ENCODE results near the gene KCNJ10. TPM values are rescaled to one million over a fixed set of nuclear protein-coding genes. Genes with fewer than 3 reads are reported as not detected.

The KCNJ10 gene
- total and polyA plus RNA-seq, 2 donors (not counting 3 experiments of a cell fraction or from before 2014, with no cell fraction given), result not detected

DNA sequence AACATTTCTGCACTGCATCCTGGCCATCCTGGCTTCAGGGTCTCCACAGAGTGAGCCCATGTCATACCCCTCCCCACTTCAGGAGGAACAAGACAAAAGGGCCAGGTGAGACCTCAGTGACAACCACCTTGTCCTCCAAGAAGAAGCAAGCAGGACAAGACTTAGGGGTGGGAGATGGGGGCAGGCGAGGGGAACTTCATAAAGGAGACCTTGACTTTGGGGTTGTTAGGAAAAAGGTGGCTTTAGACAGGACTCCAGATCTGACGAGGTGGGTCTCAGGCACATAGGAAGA lies 91.9 kb downstream of the KCNJ10 start:
- H3K36me3 ChIP-seq (ENCODE audit: control insufficient read depth in 2 of 2, extremely low read depth in 1 of 2, insufficient read depth in 2 of 2, low read length in 2 of 2), result no peaks in the 10 kb centered on the region
- ChIA-PET CTCF (interaction anchor here (2.2 kb wide), 1 partner anchor 30 kb away, joined by 5 read pairs; no protein-coding TSS in a partner anchor), POLR2A (no interaction called here)
- intact Hi-C loops (cut with micrococcal nuclease), result no loop called here
- H4K20me1 ChIP-seq (replicated peaks; ENCODE audit: control insufficient read depth, extremely low read depth, insufficient read depth, low read length), result no peaks in the 10 kb centered on the region
- H3K79me2 ChIP-seq (ENCODE audit: control insufficient read depth, insufficient read depth, low read length), result no peaks in the 10 kb centered on the region
- no TSS peak for BruUV-seq (replicated peaks)
- FAIRE-seq, result no peak
- no peak overlapping the region for H3K4me2 ChIP-seq (ENCODE audit: insufficient read depth, low read length)
- no peak overlapping the region for H2AFZ ChIP-seq (ENCODE audit: low read depth, low read length)
- DNase-seq (ENCODE audit: low read depth, low spot score), result no peak
- H3K9me3 ChIP-seq (replicated peaks; ENCODE audit: control insufficient read depth, insufficient read depth, low read length), result no peaks in the 10 kb centered on the region
- H3K9ac ChIP-seq (replicated peaks; ENCODE audit: extremely low read depth, insufficient read depth, low read length), result no peak overlapping the region
- no peaks in the 10 kb centered on the region for H3K9me1 ChIP-seq (replicated peaks; ENCODE audit: control insufficient read depth, extremely low read depth, insufficient read depth, low read length)
- dilution Hi-C loops (cut with MboI; ENCODE audit: extremely low pct_ligation_motif_present, low sequenced_read_pairs), result no loop called here
- H3K27ac ChIP-seq (ENCODE audit: insufficient read depth, low read depth, low read length), result no peak overlapping the region
- TF ChIP-seq GATA2 (IDR thresholded peaks at IDR 0.05; ENCODE audit: insufficient read depth, insufficient read length, low read depth, low read length), result no peak
- no peak for TF ChIP-seq POLR2A (IDR thresholded peaks at IDR 0.05; ENCODE audit: low read depth, low read length)
- no peak for TF ChIP-seq MYC (IDR thresholded peaks at IDR 0.05; ENCODE audit: low read depth, low read length)
- no peak for TF ChIP-seq JUN (IDR thresholded peaks at IDR 0.05; ENCODE audit: borderline replicate concordance, insufficient read depth, insufficient read length, low read depth)
- no peak for TF ChIP-seq POLR2AphosphoS5 (IDR thresholded peaks at IDR 0.05; ENCODE audit: insufficient read depth, low read depth, low read length)
- no peaks in the 10 kb centered on the region for H3K4me1 ChIP-seq (ENCODE audit: control insufficient read depth, extremely low read depth, insufficient read depth, low read length)
- H3K4me3 ChIP-seq (replicated peaks in 1 of 3; ENCODE audit: insufficient read depth in 1 of 3, low read depth in 1 of 3, low read length in 3 of 3), result no peak overlapping the region
- H3K27me3 ChIP-seq (ENCODE audit: control insufficient read depth in 2 of 2, insufficient read depth in 2 of 2, low read length in 2 of 2), result peaks cover 7 to 12% of the 10 kb centered on the region in 2 experiments

DNA sequence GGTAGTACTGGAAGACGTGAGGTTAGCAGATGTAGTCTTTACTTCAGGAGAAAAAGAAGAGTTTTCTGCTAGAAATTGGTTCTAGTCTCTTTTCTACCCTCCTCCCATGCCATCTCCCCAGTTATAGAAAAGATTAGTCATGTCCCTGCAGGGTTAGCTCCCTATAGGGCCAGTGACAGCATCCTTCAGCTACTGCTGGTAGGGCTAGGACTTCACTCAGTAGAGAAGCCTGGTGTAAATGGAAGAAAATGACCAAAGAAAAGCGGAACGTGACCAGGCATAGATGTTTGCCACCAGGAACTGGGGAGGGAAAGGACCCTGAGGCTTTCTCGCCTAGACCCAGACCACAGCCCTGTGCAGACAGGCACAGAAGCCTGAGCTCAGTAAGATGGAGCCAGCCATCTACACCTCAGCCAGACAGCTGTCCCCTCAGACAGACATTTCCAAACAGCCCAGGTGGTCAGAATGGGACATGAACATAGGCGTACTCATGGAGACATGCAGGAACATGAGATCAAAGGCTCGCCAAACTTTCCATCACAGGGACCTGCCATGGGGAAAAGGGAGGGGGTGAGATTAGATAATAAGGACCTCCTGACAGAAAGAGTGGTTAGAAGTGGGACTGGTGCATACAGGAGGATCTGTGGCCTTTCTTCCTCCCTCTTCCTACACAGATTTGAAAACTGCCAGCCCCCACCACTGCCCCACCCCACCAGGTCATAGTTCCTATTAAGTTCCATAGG lies 92.4 kb downstream of the KCNJ10 start:
- TF ChIP-seq, protein P1, sequence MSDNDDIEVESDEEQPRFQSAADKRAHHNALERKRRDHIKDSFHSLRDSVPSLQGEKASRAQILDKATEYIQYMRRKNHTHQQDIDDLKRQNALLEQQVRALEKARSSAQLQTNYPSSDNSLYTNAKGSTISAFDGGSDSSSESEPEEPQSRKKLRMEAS (IDR thresholded peaks at IDR 0.05; ENCODE audit: insufficient read depth, insufficient read length), result no peak
- no peak for TF ChIP-seq JUN (IDR thresholded peaks at IDR 0.05; ENCODE audit: borderline replicate concordance, insufficient read depth, insufficient read length, low read depth)
- TF ChIP-seq EZH2 (IDR thresholded peaks at IDR 0.05; ENCODE audit: borderline replicate concordance, low read depth, low read length, severe bottlenecking), result no peak
- TF ChIP-seq POLR2A (IDR thresholded peaks at IDR 0.05; ENCODE audit: low read depth, low read length), result no peak
- TF ChIP-seq POLR2AphosphoS5 (IDR thresholded peaks at IDR 0.05; ENCODE audit: insufficient read depth, low read depth, low read length), result no peak
- TF ChIP-seq MYC (IDR thresholded peaks at IDR 0.05; ENCODE audit: low read depth, low read length), result no peak
- TF ChIP-seq GATA2 (IDR thresholded peaks at IDR 0.05; ENCODE audit: insufficient read depth, insufficient read length, low read depth, low read length), result no peak
- TF ChIP-seq, protein P2, sequence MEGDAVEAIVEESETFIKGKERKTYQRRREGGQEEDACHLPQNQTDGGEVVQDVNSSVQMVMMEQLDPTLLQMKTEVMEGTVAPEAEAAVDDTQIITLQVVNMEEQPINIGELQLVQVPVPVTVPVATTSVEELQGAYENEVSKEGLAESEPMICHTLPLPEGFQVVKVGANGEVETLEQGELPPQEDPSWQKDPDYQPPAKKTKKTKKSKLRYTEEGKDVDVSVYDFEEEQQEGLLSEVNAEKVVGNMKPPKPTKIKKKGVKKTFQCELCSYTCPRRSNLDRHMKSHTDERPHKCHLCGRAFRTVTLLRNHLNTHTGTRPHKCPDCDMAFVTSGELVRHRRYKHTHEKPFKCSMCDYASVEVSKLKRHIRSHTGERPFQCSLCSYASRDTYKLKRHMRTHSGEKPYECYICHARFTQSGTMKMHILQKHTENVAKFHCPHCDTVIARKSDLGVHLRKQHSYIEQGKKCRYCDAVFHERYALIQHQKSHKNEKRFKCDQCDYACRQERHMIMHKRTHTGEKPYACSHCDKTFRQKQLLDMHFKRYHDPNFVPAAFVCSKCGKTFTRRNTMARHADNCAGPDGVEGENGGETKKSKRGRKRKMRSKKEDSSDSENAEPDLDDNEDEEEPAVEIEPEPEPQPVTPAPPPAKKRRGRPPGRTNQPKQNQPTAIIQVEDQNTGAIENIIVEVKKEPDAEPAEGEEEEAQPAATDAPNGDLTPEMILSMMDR (IDR thresholded peaks at IDR 0.05; ENCODE audit: extremely low read depth in 1 of 2, insufficient read depth in 1 of 2, low read depth in 1 of 2, low read length in 2 of 2), result no peak
- TF ChIP-seq FOS (IDR thresholded peaks at IDR 0.05; ENCODE audit: borderline replicate concordance, insufficient read depth, low read length), result no peak
- dilution Hi-C loops (cut with MboI; ENCODE audit: extremely low pct_ligation_motif_present, low sequenced_read_pairs), result no loop called here
- Histone ChIP-seq H3K4me3 (replicated peaks in 1 of 3; ENCODE audit: insufficient read depth in 1 of 3, low read depth in 1 of 3, low read length in 3 of 3) (no peak overlapping the region), H2AFZ (ENCODE audit: low read depth, low read length) (no peak overlapping the region), H4K20me1 (replicated peaks; ENCODE audit: control insufficient read depth, extremely low read depth, insufficient read depth, low read length) (no peaks in the 10 kb centered on the region), H3K79me2 (ENCODE audit: control insufficient read depth, insufficient read depth, low read length) (no peaks in the 10 kb centered on the region), H3K9me3 (replicated peaks; ENCODE audit: control insufficient read depth, insufficient read depth, low read length) (no peaks in the 10 kb centered on the region), H3K36me3 (ENCODE audit: control insufficient read depth in 2 of 2, extremely low read depth in 1 of 2, insufficient read depth in 2 of 2, low read length in 2 of 2) (no peaks in the 10 kb centered on the region), H3K27me3 (ENCODE audit: control insufficient read depth in 2 of 2, insufficient read depth in 2 of 2, low read length in 2 of 2) (peaks cover 7 to 12% of the 10 kb centered on the region in 2 experiments), H3K9ac (replicated peaks; ENCODE audit: extremely low read depth, insufficient read depth, low read length) (no peak overlapping the region), H3K9me1 (replicated peaks; ENCODE audit: control insufficient read depth, extremely low read depth, insufficient read depth, low read length) (no peaks in the 10 kb centered on the region), H3K4me1 (ENCODE audit: control insufficient read depth, extremely low read depth, insufficient read depth, low read length) (no peaks in the 10 kb centered on the region), H3K27ac (ENCODE audit: insufficient read depth, low read depth, low read length) (no peak overlapping the region), H3K4me2 (ENCODE audit: insufficient read depth, low read length) (no peak overlapping the region)
- no peak for DNase-seq (ENCODE audit: low read depth, low spot score)
- BruUV-seq (replicated peaks), result no TSS peak
- ChIA-PET POLR2A (no interaction called here), CTCF (interaction anchor here (2.2 kb wide), 1 partner anchor 30 kb away, joined by 5 read pairs; no protein-coding TSS in a partner anchor)
- intact Hi-C loops (cut with micrococcal nuclease), result no loop called here
- FAIRE-seq, result no peak

Measured in endothelial cell of umbilical vein (primary cell).